Muscle of leg (tissue), 11 donors: ENCODE data around the gene RICTOR. TPM values are rescaled to one million over a fixed set of nuclear protein-coding genes. Genes with fewer than 3 reads are reported as not detected.

Source experiments
- DNase-seq: peaks from one replicate; pipeline ENCODE4 v3.0.0; 2013
- H3K27ac ChIP-seq: one replicate; pipeline ENCODE4 v1.5.1; 2013; ENCODE audit warnings: mild to moderate bottlenecking, low read length, control low read depth
- H3K27me3 ChIP-seq: one replicate; pipeline ENCODE4 v1.6.1; 2013; ENCODE audit warnings: low read length; ENCODE audit not compliant: control insufficient read depth, insufficient read depth
- H3K36me3 ChIP-seq: one replicate; pipeline ENCODE4 v1.6.1; 2013; ENCODE audit warnings: low read length; ENCODE audit not compliant: control insufficient read depth, insufficient read depth
- H3K4me1 ChIP-seq: one replicate; pipeline ENCODE4 v1.6.1; 2013; ENCODE audit warnings: low read length; ENCODE audit not compliant: control insufficient read depth, insufficient read depth
- H3K4me3 ChIP-seq: one replicate; pipeline ENCODE4 v1.5.1; 2013; ENCODE audit warnings: low read length, control low read depth
- H3K9me3 ChIP-seq: replicated peaks from 2 replicates; pipeline ENCODE4 v1.6.1; 2013; ENCODE audit warnings: low read depth, low read length; ENCODE audit not compliant: control insufficient read depth
- WGBS: methylation state at CpG from one replicate; pipeline ENCODE4 v1.1.5; 2013; ENCODE audit warnings: missing lambda C conversion rate; ENCODE audit not compliant: insufficient coverage; 5-methylcytosine and 5-hydroxymethylcytosine counted together
- polyA plus RNA-seq, 8 donors: library from polyadenylated mRNA; unstranded; fragments of 120-200 nt; gene quantifications; one replicate each; pipeline versions ENCODE4 v1.2.1 to v1.2.3, GENCODE V29; 2013; ENCODE audit warnings: inconsistent platforms in 1 of 8, low replicate concordance in 1 of 8; ENCODE audit not compliant: insufficient read length in 8 of 8, insufficient read depth in 1 of 8
- total RNA-seq: library from RNA; stranded (reverse); fragments of 120-200 nt; gene quantifications from one replicate; pipeline ENCODE4 v1.2.4, GENCODE V29; 2013

Gene RICTOR
- total and polyA plus RNA-seq, 9 donors: 9.0 to 22.6 (median 12.3) TPM

DNA sequence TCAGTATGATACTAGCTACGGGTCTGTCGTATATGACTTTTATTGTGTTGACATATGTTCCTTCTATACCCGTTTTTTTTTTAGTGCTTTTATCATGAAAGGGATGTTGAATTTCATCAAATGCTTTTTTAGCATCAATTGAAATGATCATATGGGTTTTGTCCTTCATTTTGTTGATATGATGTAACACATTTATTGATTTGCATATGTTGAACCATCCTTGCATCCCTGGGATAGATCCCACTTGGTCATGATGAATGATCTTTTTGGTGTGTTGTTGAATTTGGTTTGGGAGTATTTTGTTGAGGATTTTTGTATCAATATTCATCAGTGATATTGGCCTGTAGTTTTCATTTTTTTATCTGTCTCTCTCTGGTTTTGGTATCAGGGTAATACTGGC lies 177.4 kb downstream of the RICTOR start:
- no peaks in the 10 kb centered on the region for H3K4me1 ChIP-seq
- no peak overlapping the region for H3K27ac ChIP-seq
- DNase-seq: no peak
- H3K4me3 ChIP-seq: no peak overlapping the region
- H3K36me3 ChIP-seq: no peaks in the 10 kb centered on the region
- no peaks in the 10 kb centered on the region for H3K27me3 ChIP-seq
- peaks cover 4% of the 10 kb centered on the region for H3K9me3 ChIP-seq
- WGBS: no CpG with 5 or more reads among the region's 3 CpGs

DNA sequence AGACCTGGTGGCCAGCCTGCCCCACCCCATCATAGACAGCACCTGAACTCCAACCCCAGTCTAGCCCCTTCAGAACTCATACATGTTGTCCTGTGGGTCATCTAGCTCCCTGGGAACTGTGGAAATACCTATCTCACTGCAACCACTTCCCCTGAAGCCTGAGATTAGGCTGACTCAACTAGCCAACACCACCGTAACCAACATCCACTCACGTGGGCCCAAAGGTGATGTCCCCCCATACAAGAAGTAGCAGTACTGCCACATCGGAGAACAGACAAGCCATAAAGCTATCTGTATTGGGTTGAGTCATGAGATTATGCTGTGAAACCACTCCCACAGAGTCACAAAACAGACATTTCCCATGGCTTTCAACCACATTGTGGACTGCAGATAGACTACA lies 181.8 kb downstream of the RICTOR start:
- no peaks in the 10 kb centered on the region for H3K36me3 ChIP-seq
- no peaks in the 10 kb centered on the region for H3K4me1 ChIP-seq
- DNase-seq: no peak
- no peak overlapping the region for H3K4me3 ChIP-seq
- no peaks in the 10 kb centered on the region for H3K27me3 ChIP-seq
- H3K27ac ChIP-seq: no peak overlapping the region
- peaks cover 4% of the 10 kb centered on the region for H3K9me3 ChIP-seq
- WGBS: no CpG with 5 or more reads among the region's 3 CpGs

DNA sequence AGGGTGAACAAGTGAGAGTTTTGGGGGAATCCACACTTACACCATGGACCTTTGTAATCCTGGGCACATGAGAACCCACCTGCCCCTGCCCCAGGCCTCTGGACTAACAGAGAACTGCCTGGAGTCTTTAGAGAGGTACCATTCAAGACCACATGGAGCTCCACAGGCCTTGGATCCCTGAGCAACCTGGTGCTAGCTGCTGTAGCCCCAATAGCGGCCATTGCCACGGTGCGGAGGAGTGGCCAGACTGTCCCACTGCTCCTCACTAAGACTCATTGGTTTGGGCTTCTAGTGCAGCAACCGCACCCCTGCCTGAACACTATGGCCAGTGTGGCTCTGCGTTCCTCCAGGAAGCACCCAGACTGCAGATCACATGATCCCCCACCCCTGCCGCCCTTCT lies 182.6 kb downstream of the RICTOR start:
- no peaks in the 10 kb centered on the region for H3K36me3 ChIP-seq
- DNase-seq: no peak
- H3K4me3 ChIP-seq: no peak overlapping the region
- WGBS: 94% methylated on average over 5 of the region's 6 CpGs
- no peak overlapping the region for H3K27ac ChIP-seq
- H3K27me3 ChIP-seq: no peaks in the 10 kb centered on the region
- H3K9me3 ChIP-seq: peaks cover 4% of the 10 kb centered on the region
- H3K4me1 ChIP-seq: no peaks in the 10 kb centered on the region

DNA sequence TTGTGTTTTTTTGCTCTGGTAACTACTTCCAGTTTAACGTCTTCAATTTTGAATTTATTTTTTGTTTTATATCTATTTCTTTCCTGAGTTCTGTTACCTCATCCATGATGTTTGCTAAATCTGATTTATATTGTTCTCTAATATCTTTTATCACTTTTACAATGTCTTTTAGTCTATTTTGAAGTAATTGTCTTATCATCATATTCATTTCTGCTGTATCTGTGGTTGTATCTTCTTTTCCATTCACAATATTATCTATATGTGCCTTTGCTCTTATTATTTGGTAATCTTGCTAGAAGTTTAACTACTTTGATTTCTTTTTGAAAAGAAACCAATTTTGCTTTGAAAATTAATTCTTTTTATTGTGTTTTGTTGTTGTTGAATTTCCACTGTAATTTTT lies 184.8 kb downstream of the RICTOR start:
- Histone ChIP-seq H3K36me3 (peaks cover 5% of the 10 kb centered on the region), H3K4me3 (no peak overlapping the region), H3K27ac (no peak overlapping the region), H3K4me1 (no peaks in the 10 kb centered on the region), H3K27me3 (no peaks in the 10 kb centered on the region), H3K9me3 (peaks cover 2% of the 10 kb centered on the region)
- no CpG with 5 or more reads among the region's 1 CpG for WGBS
- no peak for DNase-seq

DNA sequence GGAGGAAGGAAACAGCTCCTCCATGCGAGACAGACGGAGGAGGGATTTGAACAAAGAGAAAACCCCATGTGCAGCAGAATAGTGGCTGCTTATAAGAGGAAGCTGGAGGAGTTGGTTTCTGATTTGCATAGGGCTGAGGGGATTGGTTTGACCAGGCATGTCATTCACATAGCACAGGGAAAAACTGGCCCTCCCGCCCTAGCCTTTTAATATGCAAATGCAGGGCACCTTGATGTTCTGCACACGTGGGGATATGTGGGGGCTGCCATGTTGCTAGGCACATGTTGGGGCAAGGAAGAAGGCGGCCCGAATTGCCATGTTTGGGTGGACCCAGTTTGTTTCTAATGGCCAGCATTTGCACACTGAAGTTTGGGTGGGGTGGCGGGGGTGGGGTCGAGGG lies 186.2 kb downstream of the RICTOR start:
- 67% methylated on average over 4 of the region's 8 CpGs for WGBS
- H3K9me3 ChIP-seq: no peaks in the 10 kb centered on the region
- no peak for DNase-seq
- no peak overlapping the region for H3K27ac ChIP-seq
- no peaks in the 10 kb centered on the region for H3K27me3 ChIP-seq
- H3K4me1 ChIP-seq: no peaks in the 10 kb centered on the region
- H3K36me3 ChIP-seq: peaks cover 8% of the 10 kb centered on the region
- no peak overlapping the region for H3K4me3 ChIP-seq

Other genes with a start within 250 kb of the RICTOR start
- gene OSMR, start 228.4 kb downstream of the RICTOR start, total RNA-seq: 4.4 TPM
- gene OSMR, start 228.4 kb downstream of the RICTOR start, polyA plus RNA-seq: 1 to 10 TPM; 5.1 to 8.6 (median 6.4) TPM
- gene FYB1, start 145.2 kb upstream of the RICTOR start, total RNA-seq: 1.9 TPM
- gene FYB1, start 145.2 kb upstream of the RICTOR start, polyA plus RNA-seq: 1 to 10 TPM; 1.4 to 3.0 (median 1.8) TPM